BLaER1 (cell line): ENCODE measurements around the gene HBE1.
"Not testable (repeated sequence)": the region's sequence is repeated elsewhere in the genome, so short reads cannot be mapped to it uniquely, and the experiment has no call there.

Source experiments
- H3K27ac ChIP-seq: shearing (Covaris generic); formaldehyde crosslinking; 2 replicates; pipeline ENCODE4 v1.8.1; 2022
- H3K27me3 ChIP-seq: shearing (Covaris generic); formaldehyde crosslinking; 2 replicates; pipeline ENCODE4 v1.8.1; 2022
- H3K36me3 ChIP-seq: shearing (Covaris generic); formaldehyde crosslinking; 2 replicates; pipeline ENCODE4 v1.8.1; 2022
- H3K4me1 ChIP-seq: shearing (Covaris generic); formaldehyde crosslinking; 2 replicates; pipeline ENCODE4 v1.8.1; 2022
- H3K4me2 ChIP-seq: shearing (Covaris generic); formaldehyde crosslinking; 2 replicates; pipeline ENCODE4 v1.8.1; 2022
- H3K4me3 ChIP-seq: shearing (Covaris generic); formaldehyde crosslinking; 2 replicates; pipeline ENCODE4 v1.8.1; 2022
- H3K9ac ChIP-seq: shearing (Covaris generic); formaldehyde crosslinking; 2 replicates; pipeline ENCODE4 v1.8.1; 2022
- H3K9me3 ChIP-seq: shearing (Covaris generic); formaldehyde crosslinking; 2 replicates; pipeline ENCODE4 v1.8.1; 2022
- H4K20me1 ChIP-seq: shearing (Covaris generic); formaldehyde crosslinking; 2 replicates; pipeline ENCODE4 v1.8.1; 2022
- Cebpa-rat ChIP-seq: shearing (Covaris generic); IDR thresholded peaks from 2 replicates; pipeline ENCODE4 v1.8.1; 2022

HBE1 gene

DNA sequence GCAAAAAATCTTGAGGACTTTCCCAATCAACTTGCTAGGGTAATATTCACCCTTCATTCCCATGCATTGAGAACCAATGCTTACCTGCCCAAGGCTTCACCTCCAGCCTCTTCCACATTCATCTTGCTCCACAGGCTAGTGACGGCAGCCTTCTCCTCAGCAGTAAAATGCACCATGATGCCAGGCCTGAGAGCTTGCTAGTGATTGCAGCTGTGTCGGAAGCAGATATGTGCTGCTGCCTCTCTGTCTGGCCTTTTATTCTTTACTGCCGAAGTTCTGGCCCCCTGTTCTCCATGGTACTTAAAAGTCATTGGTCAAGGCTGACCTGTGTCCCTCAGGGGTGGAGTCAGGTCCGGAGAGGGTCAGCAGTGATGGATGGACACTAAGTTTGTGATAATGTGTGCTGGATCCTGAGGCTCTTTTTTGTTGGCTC is at the start of gene HBE1:
TSS of gene HBE1 (minus strand) at position 231 of the 433 bp plus-strand sequence. CDS start at position 176, 55 bp downstream.
- Histone ChIP-seq H4K20me1 (no peaks in the 10 kb centered on the region), H3K4me1 (no peaks in the 10 kb centered on the region), H3K27me3 (no peaks in the 10 kb centered on the region), H3K36me3 (no peaks in the 10 kb centered on the region), H3K27ac (no peak within 1 kb of the TSS), H3K4me3 (no peak within 1 kb of the TSS), H3K4me2 (no peak within 1 kb of the TSS), H3K9ac (no peak within 1 kb of the TSS), H3K9me3 (no peaks in the 10 kb centered on the region)
- no peak for TF ChIP-seq Cebpa-rat

- Histone ChIP-seq H3K4me2 (no peak overlapping the region), H3K4me3 (no peak overlapping the region), H4K20me1 (no peaks in the 10 kb centered on the region), H3K36me3 (no peaks in the 10 kb centered on the region), H3K4me1 (no peaks in the 10 kb centered on the region), H3K9me3 (no peaks in the 10 kb centered on the region), H3K27ac (no peak overlapping the region), H3K9ac (no peak overlapping the region), H3K27me3 (no peaks in the 10 kb centered on the region; the same call in 1 of the 2 replicates)
- TF ChIP-seq Cebpa-rat = no peak
Observed at GRCh38 chr11:5317292-5317691, 47.5 kb upstream of the HBE1 start.

DNA sequence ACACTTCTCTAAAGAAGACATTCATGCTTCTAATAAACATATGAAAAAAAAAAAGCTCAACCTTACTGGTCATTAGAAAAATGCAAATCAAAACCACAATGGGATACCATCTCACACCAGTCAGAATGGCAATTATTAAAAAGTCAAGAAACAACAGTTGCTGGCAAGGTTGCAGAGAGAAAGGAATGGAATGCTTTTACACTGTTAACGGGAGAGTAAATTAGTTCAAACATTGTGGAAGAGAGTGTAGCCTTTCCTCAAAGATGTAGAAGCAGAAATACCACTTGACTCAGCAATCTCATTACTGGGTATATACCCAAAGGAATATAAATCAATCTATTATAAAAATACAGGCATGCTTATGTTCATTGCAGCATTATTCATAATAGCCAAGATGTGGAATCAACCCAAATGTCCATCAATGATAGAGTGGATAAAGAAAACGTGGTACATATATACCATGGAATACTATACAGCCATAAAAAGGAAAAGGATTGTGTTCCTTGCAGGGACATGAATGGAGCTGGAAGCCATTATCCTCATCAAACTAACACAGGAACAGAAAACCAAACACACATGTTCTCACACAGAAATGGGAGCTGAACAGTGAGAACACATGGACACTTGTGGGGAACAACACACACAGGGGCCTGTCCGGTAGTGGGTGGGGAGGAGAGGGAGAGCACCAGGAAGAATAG is 43.7 kb upstream of the HBE1 start:
- not testable (repeated sequence) for H3K9ac ChIP-seq, H3K36me3 ChIP-seq, H3K9me3 ChIP-seq, H3K4me2 ChIP-seq, H3K27ac ChIP-seq, H3K4me1 ChIP-seq, H3K4me3 ChIP-seq, H4K20me1 ChIP-seq, H3K27me3 ChIP-seq

- Histone ChIP-seq H3K27ac (no peak overlapping the region), H3K27me3 (no peaks in the 10 kb centered on the region; the same call in 1 of the 2 replicates)
Observed at GRCh38 chr11:5310423-5310822, 40.7 kb upstream of the HBE1 start.

DNA sequence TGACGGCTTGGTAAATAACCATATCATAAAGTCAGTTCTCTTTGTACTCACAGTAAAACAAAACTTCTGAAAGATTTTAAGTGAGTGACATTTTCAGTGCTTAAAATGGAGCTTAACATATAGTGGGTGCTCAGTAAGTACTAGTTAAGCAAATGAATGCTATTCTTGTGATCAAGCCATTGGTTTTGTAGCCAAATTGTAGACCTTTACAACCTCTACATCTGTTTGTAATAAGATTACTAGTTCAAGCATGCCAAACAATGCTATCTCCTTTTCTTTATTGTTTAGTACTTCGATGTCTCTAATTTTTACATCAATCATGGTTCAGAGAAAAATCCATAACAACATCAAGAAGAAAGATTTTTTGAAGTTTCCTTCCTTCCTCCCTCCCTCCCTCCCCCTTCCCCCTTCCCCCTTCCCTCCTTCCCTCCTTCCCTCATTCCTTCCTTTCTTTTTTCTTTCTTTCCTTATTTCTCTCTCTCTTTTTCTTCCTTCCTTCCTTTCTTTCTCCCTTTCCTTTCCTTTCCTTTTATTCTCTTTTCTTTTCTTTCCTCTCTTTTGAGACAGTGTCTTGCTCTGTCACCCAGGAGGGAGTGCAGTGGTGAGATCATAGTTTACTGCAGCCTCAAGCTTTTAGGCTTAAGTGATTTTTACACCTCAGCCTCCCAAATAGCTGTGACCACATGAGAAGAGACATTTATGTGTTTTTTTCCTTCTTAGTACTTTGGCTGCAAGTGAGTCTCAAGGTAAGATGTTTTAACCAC is 37.7 kb upstream of the HBE1 start:
- no peaks in the 10 kb centered on the region for H3K4me1 ChIP-seq

More at GRCh38 chr11:5310423-5310822, 40.7 kb upstream of the HBE1 start:
- no peaks in the 10 kb centered on the region for H3K9me3 ChIP-seq
- no peak overlapping the region for H3K9ac ChIP-seq
- no peak overlapping the region for H3K4me3 ChIP-seq
- H3K4me1 ChIP-seq = no peaks in the 10 kb centered on the region
- no peak for TF ChIP-seq Cebpa-rat
- no peak overlapping the region for H3K4me2 ChIP-seq
- H3K36me3 ChIP-seq = no peaks in the 10 kb centered on the region
- no peaks in the 10 kb centered on the region for H4K20me1 ChIP-seq

GRCh38 chr11:5304046-5304445 is 34.3 kb upstream of the HBE1 start:
- H3K27ac ChIP-seq = no peak overlapping the region

More for the DNA sequence above, 37.7 kb upstream of the HBE1 start:
- Histone ChIP-seq H3K36me3 (no peaks in the 10 kb centered on the region), H3K4me2 (no peak overlapping the region), H3K4me3 (no peak overlapping the region), H3K9me3 (no peaks in the 10 kb centered on the region), H3K9ac (no peak overlapping the region), H4K20me1 (no peaks in the 10 kb centered on the region), H3K27ac (no peak overlapping the region), H3K27me3 (no peaks in the 10 kb centered on the region)
- TF ChIP-seq Cebpa-rat = no peak

GRCh38 chr11:5303626-5304025 is 33.9 kb upstream of the HBE1 start:
- Histone ChIP-seq H3K36me3 (no peaks in the 10 kb centered on the region), H4K20me1 (no peaks in the 10 kb centered on the region), H3K4me3 (no peak overlapping the region), H3K9ac (no peak overlapping the region), H3K27me3 (no peaks in the 10 kb centered on the region), H3K4me1 (no peaks in the 10 kb centered on the region), H3K27ac (no peak overlapping the region), H3K9me3 (no peaks in the 10 kb centered on the region), H3K4me2 (no peak overlapping the region)
- TF ChIP-seq Cebpa-rat = no peak

More at GRCh38 chr11:5304046-5304445, 34.3 kb upstream of the HBE1 start:
- Histone ChIP-seq H3K27me3 (no peaks in the 10 kb centered on the region), H3K4me1 (no peaks in the 10 kb centered on the region), H3K9ac (no peak overlapping the region), H4K20me1 (no peaks in the 10 kb centered on the region), H3K36me3 (no peaks in the 10 kb centered on the region), H3K4me2 (no peak overlapping the region), H3K9me3 (no peaks in the 10 kb centered on the region), H3K4me3 (no peak overlapping the region)
- no peak for TF ChIP-seq Cebpa-rat

DNA sequence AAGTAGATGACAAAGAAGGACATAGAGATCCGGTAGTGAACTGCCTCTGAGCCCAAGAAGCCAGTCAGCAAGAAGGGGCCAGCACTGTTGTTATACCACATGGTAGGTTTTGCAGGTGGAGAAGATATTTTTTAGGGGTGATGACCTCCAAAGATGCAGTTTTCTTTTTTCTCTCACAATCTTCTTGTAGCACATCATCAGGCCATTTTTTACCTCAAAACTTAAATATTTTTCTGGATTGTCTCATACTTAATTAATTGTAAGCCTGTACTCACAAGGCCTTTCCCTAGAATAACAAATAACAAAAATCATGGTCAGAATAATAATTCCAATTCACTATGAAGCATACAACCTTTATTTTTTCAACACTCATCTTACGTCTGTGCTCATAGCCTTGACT is 32.1 kb upstream of the HBE1 start, which contains the start of gene OR51B4:
TSS of gene OR51B4 (minus strand) at position 101 of the 400 bp plus-strand sequence. CDS start at position 101, 0 bp downstream.
- H3K9ac ChIP-seq = no peak within 1 kb of the TSS
- no peaks in the 10 kb centered on the region for H3K27me3 ChIP-seq
- H4K20me1 ChIP-seq = no peaks in the 10 kb centered on the region
- no peak within 1 kb of the TSS for H3K4me2 ChIP-seq
- no peaks in the 10 kb centered on the region for H3K9me3 ChIP-seq
- no peak within 1 kb of the TSS for H3K4me3 ChIP-seq
- no peak for TF ChIP-seq Cebpa-rat
- H3K36me3 ChIP-seq = no peaks in the 10 kb centered on the region
- H3K27ac ChIP-seq = no peak within 1 kb of the TSS
- H3K4me1 ChIP-seq = no peaks in the 10 kb centered on the region

- Histone ChIP-seq H3K36me3 (no peaks in the 10 kb centered on the region), H3K9me3 (no peaks in the 10 kb centered on the region), H3K4me1 (no peaks in the 10 kb centered on the region), H3K4me3 (no peak overlapping the region), H4K20me1 (no peaks in the 10 kb centered on the region), H3K9ac (no peak overlapping the region), H3K4me2 (no peak overlapping the region), H3K27ac (no peak overlapping the region), H3K27me3 (no peaks in the 10 kb centered on the region)
- TF ChIP-seq Cebpa-rat = no peak
Observed at GRCh38 chr11:5300251-5300650, 30.5 kb upstream of the HBE1 start.

DNA sequence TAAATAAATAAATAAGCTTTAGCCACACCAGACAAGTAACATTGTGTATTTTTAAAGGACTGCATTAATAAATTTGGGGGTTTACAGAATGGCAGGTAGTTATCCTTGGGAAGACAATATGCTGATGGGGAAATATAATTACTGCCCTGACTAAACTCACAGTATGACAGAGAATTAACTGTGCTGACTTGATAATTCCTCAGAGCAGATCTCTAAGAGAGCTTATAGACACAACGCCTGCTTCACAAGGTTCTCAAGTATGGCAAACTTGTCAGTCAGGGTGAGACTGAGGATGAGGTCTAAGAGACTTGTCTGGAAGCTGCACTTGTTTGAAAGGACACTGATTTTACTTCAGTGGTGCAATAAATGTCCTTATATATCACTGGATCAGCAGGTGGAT is 28.7 kb upstream of the HBE1 start:
- Histone ChIP-seq H3K9ac (no peak overlapping the region), H3K36me3 (no peaks in the 10 kb centered on the region), H3K4me1 (no peaks in the 10 kb centered on the region), H3K4me2 (no peak overlapping the region), H3K4me3 (no peak overlapping the region), H3K27me3 (no peaks in the 10 kb centered on the region), H3K9me3 (peaks cover 7% of the 10 kb centered on the region; the same call in 1 of the 2 replicates), H3K27ac (no peak overlapping the region), H4K20me1 (no peaks in the 10 kb centered on the region)
- no peak for TF ChIP-seq Cebpa-rat
